SU-DHL-6 (cell line): ENCODE data around the gene TH.

Source experiments
- CTCF ChIP-seq: fragments of 200-600 bp; sonication (generic); IDR thresholded peaks from one replicate; pipeline ENCODE4 v1.5.1; 2017; ENCODE audit warnings: antibody characterized with exemption, mild to moderate bottlenecking, low read length, moderate library complexity; ENCODE audit not compliant: insufficient read depth, poor library complexity, severe bottlenecking
- EZH2phosphoT487 ChIP-seq: fragments of 200-600 bp; sonication (generic), shearing (Covaris generic); conservative IDR thresholded peaks from 2 replicates; pipeline ENCODE4 v1.6.1; 2018; ENCODE audit warnings: mild to moderate bottlenecking, antibody characterized with exemption, low read length, moderate library complexity, mixed read lengths

- TF ChIP-seq CTCF (no peak), EZH2phosphoT487 (no peak)
Observed at GRCh38 chr11:2158966-2159365, 12.6 kb downstream of the TH start.
